ENCODE results near the gene PSMA8. TPM values are rescaled to one million over a fixed set of nuclear protein-coding genes. Genes with fewer than 3 reads are reported as not detected.
"Not testable (repeated sequence)": the region's sequence is repeated elsewhere in the genome, so short reads cannot be mapped to it uniquely, and the experiment has no call there.

Gene PSMA8
- total and polyA plus RNA-seq, 2 donors (not counting 1 experiment from before 2014, with no cell fraction given): not detected

GRCh38 chr18:26121476-26121875 lies 12.2 kb upstream of the PSMA8 start:
- no peaks in the 10 kb centered on the region for H3K9me3 ChIP-seq (ENCODE audit: control insufficient read depth, insufficient read depth, low read depth, low read length)
- no peak overlapping the region for H3K9ac ChIP-seq (ENCODE audit: insufficient read depth, low read length)
- TF ChIP-seq EZH2 (IDR thresholded peaks at IDR 0.05; ENCODE audit: low read length, missing control alignments) (no peak), CTCF (conservative IDR thresholded peaks at IDR 0.05 in 1 of 2, IDR thresholded peaks at IDR 0.05 in 1 of 2; ENCODE audit: low read depth in 1 of 2, low read length in 2 of 2) (no peak)
- H3K36me3 ChIP-seq (ENCODE audit: control insufficient read depth, insufficient read depth, low read length): no peaks in the 10 kb centered on the region
- no peak overlapping the region for H3K4me2 ChIP-seq (ENCODE audit: extremely low read depth, insufficient read depth, low read length)
- no peaks in the 10 kb centered on the region for H3K4me1 ChIP-seq (ENCODE audit: control insufficient read depth, extremely low read depth, insufficient read depth, low read length)
- no peak overlapping the region for H3K4me3 ChIP-seq (replicated peaks in 1 of 4; ENCODE audit: control extremely low read depth in 1 of 4, insufficient read depth in 1 of 4, low read depth in 3 of 4, low read length in 4 of 4)
- H4K20me1 ChIP-seq (ENCODE audit: control insufficient read depth, extremely low read depth, insufficient read depth, low read length): no peaks in the 10 kb centered on the region
- no peak overlapping the region for H2AFZ ChIP-seq (ENCODE audit: low read length)
- no peaks in the 10 kb centered on the region for H3K27me3 ChIP-seq (ENCODE audit: control insufficient read depth, insufficient read depth, low read length)
- no peak overlapping the region for H3K27ac ChIP-seq (ENCODE audit: insufficient read depth, low read length)
- no peaks in the 10 kb centered on the region for H3K79me2 ChIP-seq (ENCODE audit: control insufficient read depth, insufficient read depth, low read length)
- no peak for DNase-seq (ENCODE audit: low read depth in 2 of 2)

- not testable (repeated sequence) for H3K79me2 ChIP-seq (ENCODE audit: control insufficient read depth, insufficient read depth, low read length); H3K9me3 ChIP-seq (ENCODE audit: control insufficient read depth, insufficient read depth, low read depth, low read length); H3K27me3 ChIP-seq (ENCODE audit: control insufficient read depth, insufficient read depth, low read length); H3K9ac ChIP-seq (ENCODE audit: insufficient read depth, low read length); H3K4me1 ChIP-seq (ENCODE audit: control insufficient read depth, extremely low read depth, insufficient read depth, low read length); H2AFZ ChIP-seq (ENCODE audit: low read length); H3K4me3 ChIP-seq (replicated peaks in 1 of 4; ENCODE audit: control extremely low read depth in 1 of 4, insufficient read depth in 1 of 4, low read depth in 3 of 4, low read length in 4 of 4); DNase-seq (ENCODE audit: low read depth in 2 of 2); H3K36me3 ChIP-seq (ENCODE audit: control insufficient read depth, insufficient read depth, low read length); H3K27ac ChIP-seq (ENCODE audit: insufficient read depth, low read length); H3K4me2 ChIP-seq (ENCODE audit: extremely low read depth, insufficient read depth, low read length); H4K20me1 ChIP-seq (ENCODE audit: control insufficient read depth, extremely low read depth, insufficient read depth, low read length)
Observed at GRCh38 chr18:26121994-26122393, 11.7 kb upstream of the PSMA8 start.

- TF ChIP-seq CTCF (conservative IDR thresholded peaks at IDR 0.05 in 1 of 2, IDR thresholded peaks at IDR 0.05 in 1 of 2; ENCODE audit: low read depth in 1 of 2, low read length in 2 of 2): no peak
- no peak for TF ChIP-seq EZH2 (IDR thresholded peaks at IDR 0.05; ENCODE audit: low read length, missing control alignments)
- H3K79me2 ChIP-seq (ENCODE audit: control insufficient read depth, insufficient read depth, low read length): no peaks in the 10 kb centered on the region
- no peak overlapping the region for H3K27ac ChIP-seq (ENCODE audit: insufficient read depth, low read length)
- no peaks in the 10 kb centered on the region for H3K9me3 ChIP-seq (ENCODE audit: control insufficient read depth, insufficient read depth, low read depth, low read length)
- H4K20me1 ChIP-seq (ENCODE audit: control insufficient read depth, extremely low read depth, insufficient read depth, low read length): no peaks in the 10 kb centered on the region
- H2AFZ ChIP-seq (ENCODE audit: low read length): no peak overlapping the region
- no peaks in the 10 kb centered on the region for H3K36me3 ChIP-seq (ENCODE audit: control insufficient read depth, insufficient read depth, low read length)
- no peaks in the 10 kb centered on the region for H3K4me1 ChIP-seq (ENCODE audit: control insufficient read depth, extremely low read depth, insufficient read depth, low read length)
- H3K4me3 ChIP-seq (replicated peaks in 1 of 4; ENCODE audit: control extremely low read depth in 1 of 4, insufficient read depth in 1 of 4, low read depth in 3 of 4, low read length in 4 of 4): no peak overlapping the region
- no peaks in the 10 kb centered on the region for H3K27me3 ChIP-seq (ENCODE audit: control insufficient read depth, insufficient read depth, low read length)
- DNase-seq (ENCODE audit: low read depth in 2 of 2): no peak
- H3K9ac ChIP-seq (ENCODE audit: insufficient read depth, low read length): no peak overlapping the region
- H3K4me2 ChIP-seq (ENCODE audit: extremely low read depth, insufficient read depth, low read length): no peak overlapping the region
Observed at GRCh38 chr18:26127786-26128185, 5.9 kb upstream of the PSMA8 start.

GRCh38 chr18:26128192-26128591 lies 5.5 kb upstream of the PSMA8 start:
- H3K4me1 ChIP-seq (ENCODE audit: control insufficient read depth, extremely low read depth, insufficient read depth, low read length); H3K27me3 ChIP-seq (ENCODE audit: control insufficient read depth, insufficient read depth, low read length); H3K27ac ChIP-seq (ENCODE audit: insufficient read depth, low read length); H3K36me3 ChIP-seq (ENCODE audit: control insufficient read depth, insufficient read depth, low read length); H2AFZ ChIP-seq (ENCODE audit: low read length); DNase-seq (ENCODE audit: low read depth in 2 of 2); H3K9me3 ChIP-seq (ENCODE audit: control insufficient read depth, insufficient read depth, low read depth, low read length); H3K4me3 ChIP-seq (replicated peaks in 1 of 4; ENCODE audit: control extremely low read depth in 1 of 4, insufficient read depth in 1 of 4, low read depth in 3 of 4, low read length in 4 of 4); H3K4me2 ChIP-seq (ENCODE audit: extremely low read depth, insufficient read depth, low read length); H3K9ac ChIP-seq (ENCODE audit: insufficient read depth, low read length); H3K79me2 ChIP-seq (ENCODE audit: control insufficient read depth, insufficient read depth, low read length); H4K20me1 ChIP-seq (ENCODE audit: control insufficient read depth, extremely low read depth, insufficient read depth, low read length): not testable (repeated sequence)
